ENCODE results near the gene COL23A1. TPM values are rescaled to one million over a fixed set of nuclear protein-coding genes. Genes with fewer than 3 reads are reported as not detected.

Gene COL23A1
- total and polyA plus RNA-seq, 2 of the 8 experiments (the other 6 are each of a cell fraction or from before 2014, with no cell fraction given): 3.1 to 4.7 TPM

GRCh38 chr5:178454303-178454702, 135.9 kb downstream of the COL23A1 start:
- TF ChIP-seq KDM1A (IDR thresholded peaks at IDR 0.05; ENCODE audit: borderline replicate concordance, low read length): peak; percentile 45; the same call in 1 of the 2 replicates
- no peak for TF ChIP-seq USF2 (IDR thresholded peaks at IDR 0.05; ENCODE audit: low read length)
- ChIA-PET CTCF (ENCODE audit: partially characterized antibody) (interaction anchor here (0.8 to 1.5 kb wide), 5 partner anchors 14 to 176 kb away, joined by 3 to 4 read pairs (median 4); no protein-coding TSS in a partner anchor), POLR2A (ENCODE audit: partially characterized antibody) (no interaction called here)
- Histone ChIP-seq H3K4me3 (ENCODE audit: extremely low read depth in 1 of 4, insufficient read depth in 2 of 4, low read depth in 3 of 4, low read length in 4 of 4) (no peak overlapping the region), H3K9ac (replicated peaks in 1 of 4; ENCODE audit: extremely low read depth in 1 of 4, low read depth in 3 of 4, low read length in 3 of 4) (no peak overlapping the region), H3K56ac (replicated peaks; ENCODE audit: insufficient read length, low read depth, low read length) (no peak overlapping the region), H3K79me2 (ENCODE audit: control insufficient read depth in 1 of 2, insufficient read depth in 2 of 2, low read length in 2 of 2) (no peaks in the 10 kb centered on the region), H3K18ac (ENCODE audit: extremely low read depth, low read length) (no peak overlapping the region), H2BK5ac (ENCODE audit: low read depth, low read length) (no peak overlapping the region), H3K23ac (ENCODE audit: insufficient read length) (no peak overlapping the region), H4K8ac (ENCODE audit: extremely low read depth, insufficient read depth, low read length) (no peak overlapping the region), H3K4me2 (ENCODE audit: insufficient read depth in 1 of 2, low read depth in 2 of 2, low read length in 2 of 2) (no peak overlapping the region), H4K20me1 (replicated peaks in 1 of 2; ENCODE audit: control insufficient read depth in 1 of 2, insufficient read depth in 2 of 2, low read length in 2 of 2) (no peaks in the 10 kb centered on the region), H3K23me2 (ENCODE audit: low read depth, low read length) (no peaks in the 10 kb centered on the region), H2BK20ac (ENCODE audit: low read length) (no peak overlapping the region), H3K4me1 (replicated peaks in 1 of 4; ENCODE audit: control insufficient read depth in 3 of 4, insufficient read depth in 4 of 4, low read length in 3 of 4) (peaks cover 3 to 7% (median 5%) of the 10 kb centered on the region in 4 experiments; a peak in 5 of 7 replicates), H3K4ac (replicated peaks; ENCODE audit: insufficient read length, low read depth, low read length) (no peak overlapping the region), H3K27me3 (replicated peaks in 1 of 4; ENCODE audit: control insufficient read depth in 3 of 4, extremely low read depth in 1 of 4, insufficient read depth in 3 of 4, low read length in 3 of 4) (no peaks in the 10 kb centered on the region), H3K79me1 (ENCODE audit: low read depth, low read length) (no peaks in the 10 kb centered on the region), H3K9me3 (ENCODE audit: insufficient read depth in 2 of 2, low read depth in 1 of 2, low read length in 1 of 2) (no peaks in the 10 kb centered on the region), H2AFZ (ENCODE audit: low read length) (no peak overlapping the region), H2BK15ac (ENCODE audit: low read length) (0 out of 2 replicates have a peak overlapping the region, but pooled peaks have one; percentile 29), H2BK12ac (ENCODE audit: low read depth, low read length) (no peak overlapping the region), H3K27ac (ENCODE audit: low read depth, low read length) (no peak overlapping the region), H3K36me3 (ENCODE audit: control insufficient read depth in 2 of 4, insufficient read depth in 4 of 4, low read length in 3 of 4) (no peaks in the 10 kb centered on the region), H4K5ac (ENCODE audit: insufficient read length, low read depth, low read length) (no peak overlapping the region), H4K91ac (replicated peaks; ENCODE audit: insufficient read length, low read length) (no peak overlapping the region), H3K14ac (ENCODE audit: insufficient read length) (no peak overlapping the region), H2AK5ac (ENCODE audit: low read depth, low read length) (no peak overlapping the region), H2BK120ac (replicated peaks; ENCODE audit: low read depth, low read length) (no peak overlapping the region)
- no peak for FAIRE-seq
- DNase-seq (ENCODE audit: low read depth in 1 of 2, low spot score in 2 of 2): no peak
- WGBS, 2 experiments (ENCODE audit: extremely low coverage in 1 of 2, insufficient coverage in 1 of 2, insufficient read length in 1 of 2, insufficient replicate concordance in 2 of 2, low coverage in 1 of 2, low lambda C conversion rate in 2 of 2, missing lambda C conversion rate in 1 of 2): 91% methylated on average over 3 of the region's 3 CpGs; no CpG with 5 or more reads in 1 of the 2 experiments

All from H1 (cell line).